ENCODE results near the gene SCN5A. TPM values are rescaled to one million over a fixed set of nuclear protein-coding genes. Genes with fewer than 3 reads are reported as not detected.
A peak's percentile ranks its signal among the peaks of the same experiment; 100 is the strongest.

SCN5A gene
- total RNA-seq (2014; rRNA removed; shearing (Covaris generic); ENCODE audit: low replicate concordance): not detected in 2 replicates

DNA sequence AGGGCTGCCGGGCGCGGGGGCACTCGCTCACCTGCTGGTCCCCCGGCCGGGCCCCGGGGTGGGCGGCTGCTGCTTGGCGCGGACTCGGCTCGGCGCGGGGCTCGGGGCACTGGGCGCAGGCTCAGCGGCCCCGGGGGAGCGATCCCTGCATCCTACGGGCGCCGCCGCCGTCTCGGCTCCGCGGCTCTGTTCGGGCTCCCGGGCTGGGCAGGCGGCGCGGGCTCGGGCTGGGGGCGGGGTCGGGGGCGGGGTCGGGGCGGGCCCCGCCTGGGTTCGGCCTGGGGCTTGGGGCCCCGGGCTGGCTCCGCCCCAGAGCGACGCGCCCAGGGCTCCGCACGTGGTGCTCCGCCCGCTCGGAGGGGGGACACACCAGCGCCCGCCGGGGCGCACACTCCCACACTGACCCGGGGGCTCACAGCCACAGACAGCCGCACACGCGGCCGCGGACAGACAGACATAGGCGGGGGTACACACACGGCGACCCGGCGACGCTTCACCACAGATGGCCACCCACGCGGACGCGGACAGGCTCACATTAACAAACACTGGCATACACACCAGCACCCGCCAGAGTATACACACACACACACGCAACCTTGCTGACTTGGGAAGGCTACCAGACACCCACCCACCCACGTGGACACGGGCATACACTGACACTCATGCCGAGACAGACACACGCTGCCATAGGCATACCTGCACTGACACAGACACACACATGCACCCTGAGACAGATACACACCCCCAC is at the start of gene SCN5A:
SCN5A (minus strand) TSS at position 188 of the 748 bp plus-strand sequence. CDS start 16,380 bp downstream, outside the sequence.
- DNase-seq: peak; percentile 28
- H3K9me3 ChIP-seq: no peaks in the 10 kb centered on the region
- peak within 1 kb of the TSS; percentile 37 for H3K4me3 ChIP-seq
- no peaks in the 10 kb centered on the region for H3K36me3 ChIP-seq
- peaks cover 3% of the 10 kb centered on the region; the same call in 1 of the 2 replicates for H3K27me3 ChIP-seq

DNA sequence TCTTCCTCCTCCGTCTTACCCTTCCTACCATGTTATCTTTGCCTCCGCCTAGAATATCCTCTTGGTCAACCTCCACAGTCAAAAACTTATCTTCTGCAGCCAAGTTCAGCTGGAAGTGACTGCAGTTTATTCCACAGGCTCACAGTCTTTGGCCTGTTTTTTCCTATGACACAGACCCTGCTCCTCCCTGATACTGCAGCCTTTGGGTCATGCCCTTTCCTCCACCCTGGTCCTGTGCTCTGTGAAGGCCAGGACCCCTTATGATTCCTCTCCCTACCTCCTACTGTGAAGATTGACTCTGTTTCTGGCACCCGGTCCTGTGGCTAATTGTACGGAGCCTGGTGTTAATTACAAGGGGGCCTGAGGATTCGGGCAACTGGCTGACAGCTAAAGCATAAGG is 49.3 kb upstream of the SCN5A start:
- Histone ChIP-seq H3K9me3 (no peaks in the 10 kb centered on the region), H3K27me3 (no peaks in the 10 kb centered on the region), H3K36me3 (no peaks in the 10 kb centered on the region), H3K4me3 (no peak overlapping the region)
- no peak for DNase-seq

DNA sequence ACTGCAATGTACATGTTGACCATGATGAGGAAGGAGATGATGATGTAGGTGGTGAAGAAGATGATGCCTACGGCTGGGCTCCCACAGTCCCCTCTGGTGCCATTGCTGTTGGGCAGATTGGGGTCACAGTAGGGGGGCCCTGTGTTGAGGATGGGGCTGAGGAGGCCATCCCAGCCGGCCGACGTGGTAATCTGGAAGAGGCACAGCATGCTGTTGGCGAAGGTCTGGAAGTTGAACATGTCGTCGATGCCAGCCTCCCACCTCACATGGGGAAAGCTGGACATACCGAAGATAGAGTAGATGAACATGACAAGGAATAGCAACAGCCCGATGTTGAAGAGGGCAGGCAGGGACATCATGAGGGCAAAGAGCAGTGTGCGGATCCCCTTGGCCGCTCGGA is 48.6 kb upstream of the SCN5A start:
- H3K36me3 ChIP-seq: no peaks in the 10 kb centered on the region
- DNase-seq: no peak
- no peaks in the 10 kb centered on the region for H3K27me3 ChIP-seq

DNA sequence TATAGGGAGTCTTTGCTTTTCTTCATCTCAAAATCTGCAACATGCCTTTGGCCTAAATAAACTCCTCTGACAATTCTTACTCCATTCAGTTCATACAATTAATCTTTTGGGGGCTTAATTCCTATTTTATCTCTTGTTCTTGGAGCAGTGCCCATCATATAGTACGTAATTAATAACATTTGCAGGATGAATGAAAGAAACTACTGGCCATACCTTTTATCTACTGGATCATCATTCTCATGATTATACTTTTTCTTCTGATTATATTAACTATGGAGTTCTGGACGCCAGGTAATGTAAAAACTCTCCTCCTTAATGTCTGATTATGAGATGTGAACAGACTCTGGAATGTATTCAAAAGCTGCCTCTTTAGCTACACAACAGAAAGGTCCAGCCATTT is 46.5 kb upstream of the SCN5A start:
- Histone ChIP-seq H3K27me3 (no peaks in the 10 kb centered on the region), H3K36me3 (no peaks in the 10 kb centered on the region), H3K9me3 (no peaks in the 10 kb centered on the region), H3K4me3 (no peak overlapping the region)
- DNase-seq: no peak

More for the DNA sequence above, 48.6 kb upstream of the SCN5A start:
- H3K4me3 ChIP-seq: no peak overlapping the region
- no peaks in the 10 kb centered on the region for H3K9me3 ChIP-seq

DNA sequence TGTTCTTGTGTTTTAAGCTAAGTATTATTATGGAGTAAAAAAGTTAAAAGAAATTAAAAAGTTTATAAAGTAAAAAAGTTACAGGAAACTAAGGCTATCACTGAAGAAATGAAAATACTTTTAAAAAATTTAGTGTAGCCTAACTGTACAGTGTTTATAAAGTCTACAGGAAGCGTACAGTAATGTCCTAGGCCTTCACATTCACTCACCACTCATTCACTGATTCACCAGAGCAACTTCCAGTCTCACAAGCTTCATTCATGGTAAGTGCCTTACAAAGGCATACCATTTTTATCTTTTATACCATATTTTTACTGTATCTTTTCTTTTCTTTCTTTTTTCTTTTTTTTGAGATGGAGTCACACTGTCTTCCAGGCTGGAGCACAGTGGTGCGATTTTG is 40.7 kb upstream of the SCN5A start:
- H3K36me3 ChIP-seq: no peaks in the 10 kb centered on the region
- no peak for DNase-seq
- H3K27me3 ChIP-seq: no peaks in the 10 kb centered on the region

DNA sequence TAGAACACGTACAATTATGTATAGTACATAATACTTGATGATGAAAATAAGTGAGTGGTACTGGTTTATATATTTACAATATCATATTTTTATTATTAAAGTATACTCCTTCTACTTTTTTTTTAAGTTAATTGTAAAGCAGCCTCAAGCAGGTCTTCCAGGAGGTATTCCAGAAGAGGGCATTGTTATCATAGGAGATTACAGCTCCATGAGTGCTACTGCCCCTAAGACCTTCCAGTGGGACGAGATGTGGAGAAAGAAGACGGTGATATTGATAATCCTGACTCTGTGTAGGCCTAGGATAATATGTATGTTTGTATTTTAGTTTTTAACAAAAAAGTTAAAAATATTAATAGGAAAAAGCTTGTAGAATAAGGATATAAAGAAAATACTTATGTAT is 40.3 kb upstream of the SCN5A start:
- DNase-seq: no peak
- no peaks in the 10 kb centered on the region for H3K27me3 ChIP-seq

More for the DNA sequence above, 40.7 kb upstream of the SCN5A start:
- H3K9me3 ChIP-seq: no peaks in the 10 kb centered on the region
- H3K4me3 ChIP-seq: no peak overlapping the region

DNA sequence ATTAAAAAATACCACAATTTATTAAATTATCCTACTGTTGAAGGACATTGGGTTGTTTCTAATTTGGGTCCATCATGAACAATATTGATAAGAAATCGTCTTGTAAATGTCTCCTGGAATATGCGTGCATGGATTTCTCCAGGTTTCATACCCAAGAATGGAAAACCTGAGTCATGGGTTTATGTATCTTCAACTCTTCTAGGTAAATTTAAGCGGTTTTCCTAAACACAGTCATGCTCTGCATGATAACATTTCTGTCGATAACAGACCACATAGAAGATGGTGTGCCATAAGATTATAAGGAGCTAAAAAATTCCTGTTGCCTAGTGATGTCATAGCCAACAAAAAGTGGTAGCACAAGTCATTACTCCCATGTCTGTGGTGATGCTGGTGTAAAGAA is 39.9 kb upstream of the SCN5A start:
- Histone ChIP-seq H3K27me3 (no peaks in the 10 kb centered on the region), H3K9me3 (no peaks in the 10 kb centered on the region), H3K36me3 (no peaks in the 10 kb centered on the region), H3K4me3 (no peak overlapping the region)
- no peak for DNase-seq

More for the DNA sequence above, 40.3 kb upstream of the SCN5A start:
- Histone ChIP-seq H3K36me3 (no peaks in the 10 kb centered on the region), H3K9me3 (no peaks in the 10 kb centered on the region), H3K4me3 (no peak overlapping the region)

DNA sequence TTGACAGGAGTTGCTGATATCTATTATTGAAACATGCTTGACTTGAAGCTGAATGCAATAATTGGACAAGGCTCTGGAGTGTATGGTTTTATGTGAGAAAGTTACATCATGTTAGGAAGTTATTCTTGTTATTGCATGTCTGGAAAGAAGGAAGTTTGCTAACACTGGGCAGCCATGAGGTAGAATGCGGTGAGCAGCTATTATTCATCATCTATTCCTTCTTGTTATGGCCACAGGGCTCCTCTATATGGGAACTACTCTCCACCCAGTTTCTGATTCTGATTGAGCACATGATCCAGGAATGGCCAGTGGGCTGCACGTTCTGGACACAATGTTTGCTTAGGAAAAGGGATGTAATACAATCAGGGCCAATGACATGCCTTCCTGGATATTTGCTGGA is 37.8 kb upstream of the SCN5A start:
- H3K9me3 ChIP-seq: no peaks in the 10 kb centered on the region
- H3K36me3 ChIP-seq: no peaks in the 10 kb centered on the region
- no peak overlapping the region for H3K4me3 ChIP-seq
- DNase-seq: no peak
- no peaks in the 10 kb centered on the region for H3K27me3 ChIP-seq

DNA sequence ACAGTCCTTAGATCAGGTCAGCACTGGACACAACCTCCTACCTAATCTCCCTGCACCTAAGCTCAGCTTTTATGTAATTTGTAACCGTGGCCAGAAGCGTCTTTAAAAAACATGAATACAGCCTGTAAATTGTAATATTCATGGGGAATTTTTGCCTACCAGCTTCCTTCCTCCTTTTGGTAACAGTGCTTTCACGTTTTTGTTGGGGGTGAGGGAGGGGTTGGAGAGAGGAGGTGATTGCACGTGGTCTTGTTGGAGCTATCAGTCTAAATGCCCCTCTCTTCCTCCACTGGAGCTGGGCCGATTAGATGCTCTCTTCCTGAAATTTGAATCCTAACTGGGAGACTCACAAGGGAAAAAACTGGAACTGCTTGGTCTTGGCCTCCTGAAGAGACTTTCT is 35.1 kb upstream of the SCN5A start:
- no peak for DNase-seq
- Histone ChIP-seq H3K9me3 (no peaks in the 10 kb centered on the region), H3K36me3 (no peaks in the 10 kb centered on the region), H3K4me3 (no peak overlapping the region), H3K27me3 (no peaks in the 10 kb centered on the region)

DNA sequence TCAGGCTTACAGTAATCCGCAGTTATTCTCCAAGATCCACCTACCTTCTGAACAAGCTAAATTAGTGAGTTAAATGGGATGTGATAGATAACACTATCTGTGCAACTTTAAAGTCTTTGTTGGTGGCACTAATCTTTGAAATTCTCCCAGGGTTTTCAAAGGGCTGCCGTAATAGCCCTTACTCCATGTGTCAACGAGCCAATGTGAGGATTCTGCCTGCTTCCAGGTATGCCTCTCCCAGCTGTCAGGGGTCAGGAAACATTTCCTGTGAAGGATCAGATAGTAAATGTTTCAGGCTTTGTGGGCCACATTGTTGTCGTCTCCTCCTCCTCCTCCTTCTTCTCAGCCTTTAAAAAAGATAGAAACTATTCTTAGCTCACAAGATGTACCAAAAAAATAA is 20.2 kb upstream of the SCN5A start:
- no peaks in the 10 kb centered on the region for H3K36me3 ChIP-seq
- no peak for DNase-seq
- no peaks in the 10 kb centered on the region for H3K27me3 ChIP-seq
- H3K4me3 ChIP-seq: no peak overlapping the region
- no peaks in the 10 kb centered on the region for H3K9me3 ChIP-seq

DNA sequence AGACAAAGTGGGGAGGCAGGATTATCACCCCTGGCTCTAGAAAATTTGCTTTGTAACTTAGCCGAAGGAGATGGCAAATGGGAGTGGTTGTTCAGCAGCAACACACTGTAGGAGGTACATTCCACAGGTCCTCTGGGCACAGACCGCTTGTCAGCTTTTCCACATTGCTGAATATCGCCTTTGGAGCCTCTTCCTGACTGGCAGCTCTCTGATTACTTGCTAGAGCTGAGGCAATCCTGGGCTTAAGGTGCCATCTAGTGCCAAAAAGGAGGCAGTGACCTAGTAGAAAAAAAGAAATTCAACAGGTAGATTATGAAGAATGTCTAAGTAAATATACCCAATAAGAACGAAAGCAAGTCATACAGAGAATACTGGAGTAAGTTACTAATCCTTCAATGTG is 13.1 kb upstream of the SCN5A start:
- H3K27me3 ChIP-seq: no peaks in the 10 kb centered on the region
- H3K36me3 ChIP-seq: no peaks in the 10 kb centered on the region
- H3K9me3 ChIP-seq: peaks cover 2% of the 10 kb centered on the region; the same call in 1 of the 2 replicates
- H3K4me3 ChIP-seq: no peak overlapping the region
- peak; percentile 3 for DNase-seq

DNA sequence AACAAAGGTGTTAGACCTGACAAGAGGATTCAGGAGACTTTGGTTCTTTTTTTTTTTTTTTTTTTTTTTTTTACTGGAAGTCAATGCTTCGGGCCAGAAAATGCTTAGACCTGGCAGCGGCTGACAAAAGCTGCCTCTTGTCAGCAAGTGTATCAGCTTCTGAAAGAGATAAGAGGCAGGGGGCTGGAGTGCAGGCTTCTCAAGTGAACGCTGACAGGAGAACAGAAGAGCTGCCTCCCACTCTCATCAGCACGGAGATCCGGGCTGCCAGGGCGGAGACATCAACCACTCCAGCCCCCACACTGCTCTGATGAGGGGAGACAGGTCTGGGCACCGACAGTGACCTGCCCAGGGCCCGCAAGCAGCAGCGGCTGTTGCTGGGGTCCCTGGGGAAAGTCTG is 9.4 kb upstream of the SCN5A start:
- no peak for DNase-seq
- no peaks in the 10 kb centered on the region for H3K36me3 ChIP-seq
- no peak overlapping the region for H3K4me3 ChIP-seq
- H3K27me3 ChIP-seq: no peaks in the 10 kb centered on the region
- peaks cover 2% of the 10 kb centered on the region; the same call in 1 of the 2 replicates for H3K9me3 ChIP-seq

DNA sequence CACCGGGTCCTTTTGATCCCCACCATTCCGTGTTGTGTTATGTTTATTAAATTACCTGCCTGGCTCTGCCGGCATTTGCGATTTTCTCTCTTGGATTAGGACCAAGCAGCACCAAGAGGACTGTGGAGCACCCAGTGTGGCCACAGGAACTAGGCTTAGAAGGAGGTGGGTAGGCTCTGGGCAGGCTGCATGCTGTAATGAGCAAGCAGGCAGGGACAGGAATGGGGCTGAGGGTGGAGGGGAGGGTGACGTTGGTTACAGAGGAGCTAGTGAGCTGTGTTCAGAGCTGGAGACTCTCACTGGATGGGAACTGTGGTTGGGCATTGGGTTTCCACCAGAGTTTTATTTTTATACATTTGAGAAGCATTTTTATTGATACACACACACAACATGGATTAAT is 7.9 kb upstream of the SCN5A start:
- H3K9me3 ChIP-seq: no peaks in the 10 kb centered on the region
- no peak overlapping the region for H3K4me3 ChIP-seq
- H3K36me3 ChIP-seq: no peaks in the 10 kb centered on the region
- no peak for DNase-seq
- no peaks in the 10 kb centered on the region for H3K27me3 ChIP-seq

DNA sequence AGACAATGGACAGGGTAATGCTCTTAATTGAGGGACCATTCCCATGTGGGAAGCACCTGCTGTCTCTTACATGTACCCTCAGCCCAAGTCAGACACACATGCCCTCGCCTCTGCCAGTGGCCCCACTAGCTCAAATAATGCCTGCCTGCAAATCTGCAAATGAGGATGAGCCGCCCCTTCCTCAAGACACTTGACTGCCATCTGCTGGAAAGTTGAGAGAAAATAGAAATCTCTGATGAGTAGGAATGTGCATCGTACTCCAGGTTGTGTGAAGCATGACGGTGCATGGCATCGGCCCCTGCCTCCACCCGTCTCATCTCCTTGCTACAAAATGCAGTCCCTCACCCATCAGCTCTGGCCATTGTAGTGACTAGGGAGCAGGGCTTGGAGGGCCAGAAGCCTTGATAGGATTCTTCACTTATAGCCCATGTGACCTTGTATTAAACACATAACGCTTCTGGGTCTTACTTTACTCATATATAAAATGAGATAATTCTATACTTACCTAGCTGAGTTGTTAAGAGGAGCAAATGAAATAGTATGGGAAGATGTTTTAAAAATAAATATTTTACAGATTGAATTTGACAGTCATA is 6.3 kb upstream of the SCN5A start:
- DNase-seq: peak; percentile 1
- Histone ChIP-seq H3K4me3 (no peak overlapping the region), H3K9me3 (no peaks in the 10 kb centered on the region), H3K36me3 (no peaks in the 10 kb centered on the region), H3K27me3 (no peaks in the 10 kb centered on the region)

DNA sequence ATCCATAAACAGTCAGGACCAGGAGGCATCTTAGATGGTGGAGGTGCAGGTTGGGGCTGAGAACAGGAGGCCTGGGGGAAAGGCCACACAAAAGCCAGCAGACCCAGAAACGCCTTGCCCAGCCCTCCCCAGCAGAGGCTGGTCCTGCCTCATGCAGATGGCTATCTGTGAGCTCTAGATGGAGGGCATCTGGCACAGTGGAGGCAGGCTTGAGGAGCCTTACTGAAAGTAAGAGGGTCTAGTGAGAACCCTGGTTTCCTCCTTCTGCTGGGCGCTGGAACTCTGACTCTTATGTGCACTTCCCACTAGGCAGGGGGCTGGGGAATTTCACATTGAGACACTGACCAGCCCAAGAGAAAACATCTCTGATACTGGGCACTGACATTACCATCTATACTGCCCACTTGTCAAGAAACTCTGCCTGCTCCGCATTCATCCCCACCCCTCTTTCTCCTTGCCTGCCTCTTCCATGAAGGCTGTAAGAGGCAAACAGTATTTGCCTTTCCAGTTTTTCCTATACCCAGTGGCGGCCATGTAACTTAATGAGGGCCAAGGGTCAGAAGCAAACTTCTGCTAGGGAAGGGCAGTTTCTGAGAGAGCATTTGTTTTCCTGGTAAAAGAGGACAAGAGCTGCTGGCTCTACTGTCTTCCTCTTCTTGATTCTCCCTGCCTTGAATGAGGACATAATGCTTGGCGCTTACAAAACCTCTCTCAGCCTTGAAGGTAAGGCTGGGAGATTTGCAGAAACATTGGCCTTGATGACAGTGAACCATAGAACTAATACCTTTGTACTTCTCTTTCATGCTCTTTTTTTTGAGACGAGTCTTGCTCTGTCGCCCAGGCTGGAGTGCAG is 4.4 kb upstream of the SCN5A start:
- no peaks in the 10 kb centered on the region for H3K9me3 ChIP-seq
- no peak for DNase-seq
- H3K36me3 ChIP-seq: no peaks in the 10 kb centered on the region
- no peak overlapping the region for H3K4me3 ChIP-seq
- peaks cover 2% of the 10 kb centered on the region; the same call in 1 of the 2 replicates for H3K27me3 ChIP-seq

DNA sequence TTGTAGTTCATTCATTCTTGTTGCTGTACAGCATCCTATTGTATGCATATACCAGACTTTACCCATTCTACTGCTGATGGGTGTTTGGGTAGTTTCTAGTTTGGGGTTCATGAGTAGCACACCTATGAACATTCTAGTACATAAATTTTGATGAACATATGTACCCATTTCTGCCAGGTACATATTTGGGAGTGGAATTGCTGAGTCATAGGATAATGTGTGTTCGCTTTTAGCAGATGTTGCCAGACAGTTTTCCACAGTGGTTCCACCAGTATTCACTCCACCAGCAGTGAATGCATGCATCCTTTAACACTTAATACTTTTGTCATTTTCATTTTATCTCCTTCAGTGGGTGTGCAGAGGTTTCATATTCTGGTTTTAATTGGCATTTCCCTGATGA is 3.4 kb upstream of the SCN5A start:
- Histone ChIP-seq H3K36me3 (no peaks in the 10 kb centered on the region), H3K9me3 (no peaks in the 10 kb centered on the region), H3K4me3 (no peak overlapping the region), H3K27me3 (peaks cover 3% of the 10 kb centered on the region; the same call in 1 of the 2 replicates)
- DNase-seq: no peak

DNA sequence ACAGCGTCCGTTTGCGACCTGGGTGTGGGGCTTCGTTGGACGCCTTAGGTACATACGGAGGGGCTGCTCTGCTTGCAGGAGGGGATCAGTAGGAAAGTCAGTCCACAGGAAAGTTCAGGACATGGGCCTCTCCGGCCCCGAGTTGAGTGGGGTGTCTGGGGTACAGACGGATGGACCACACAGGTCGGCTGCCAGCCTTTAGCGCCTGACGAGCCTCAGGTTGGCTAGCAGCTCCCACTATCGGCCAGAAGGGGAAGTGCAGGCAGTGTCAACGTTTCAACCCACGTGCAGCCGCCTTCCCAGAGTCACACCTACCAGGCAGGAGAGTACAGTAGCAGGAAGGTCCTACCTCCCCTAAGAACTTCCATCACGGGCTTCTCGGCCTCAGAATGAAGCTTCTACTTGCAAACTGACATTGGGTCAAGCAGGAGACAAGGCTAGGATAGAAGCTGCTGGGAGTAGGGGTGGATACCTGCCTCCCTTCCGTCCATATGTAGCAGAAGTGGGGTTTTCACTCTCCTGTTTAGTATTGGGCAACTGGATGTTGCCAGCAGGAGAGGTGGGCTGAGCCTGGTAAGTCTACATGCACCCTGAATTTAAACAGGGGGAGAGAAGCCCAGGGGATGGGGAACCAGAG is 1.8 kb upstream of the SCN5A start:
- DNase-seq: peak; percentile 36
- H3K4me3 ChIP-seq: no peak overlapping the region
- H3K9me3 ChIP-seq: no peaks in the 10 kb centered on the region
- no peaks in the 10 kb centered on the region for H3K36me3 ChIP-seq
- H3K27me3 ChIP-seq: peaks cover 3% of the 10 kb centered on the region; the same call in 1 of the 2 replicates
